Left cardiac atrium (tissue), 4 donors: ENCODE results near the gene LRRC14B. TPM values are rescaled to one million over a fixed set of nuclear protein-coding genes. Genes with fewer than 3 reads are reported as not detected.
A peak's percentile ranks its signal among the peaks of the same experiment; 100 is the strongest.

Experiments used
- ATAC-seq, 2 donors: fragments of 200-7000 bp; cut with Tn5 transposase; one replicate each; pipeline ENCODE4 v1.9.1; 2020; ENCODE audit warnings: mild to moderate bottlenecking in 2 of 2, moderate library complexity in 2 of 2
- DNase-seq: peaks from one replicate; pipeline ENCODE4 v3.0.0-alpha.2; 2020
- intact Hi-C, 2 donors: fragments of 100-400 bp; cut with DNase I; formaldehyde crosslinking; loops; one replicate each; pipeline versions ENCODE4 v1.14.1 to v1.15.1; 2022 to 2023
- total RNA-seq, 2 donors: library from RNA; stranded (reverse); fragmentation: NEBNext Ultra II Directional; extraction: Animal tissue kit (Norgen Biotek cat#: 25700); gene quantifications; one replicate each; pipeline ENCODE4 v1.2.1, GENCODE V29; 2021
- donor health status: DM: no; HTN: yes; CAD: no.
- donor health status: DM: no; HTN: yes; CAD: no; lungs with severe emphysema.
- donor health status: DM: yes; HTN: yes; CAD: no.
- donor health status: Dilated cardiomyopathy.

LRRC14B gene
- total RNA-seq, 2 donors from 2014 or later: 16.5 to 35.9 TPM

- intact Hi-C loops: no loop called here
- ATAC-seq (no peak), DNase-seq (peak; percentile 19)
Observed at GRCh38 chr5:171801-172331, 19.4 kb upstream of the LRRC14B start.

DNA sequence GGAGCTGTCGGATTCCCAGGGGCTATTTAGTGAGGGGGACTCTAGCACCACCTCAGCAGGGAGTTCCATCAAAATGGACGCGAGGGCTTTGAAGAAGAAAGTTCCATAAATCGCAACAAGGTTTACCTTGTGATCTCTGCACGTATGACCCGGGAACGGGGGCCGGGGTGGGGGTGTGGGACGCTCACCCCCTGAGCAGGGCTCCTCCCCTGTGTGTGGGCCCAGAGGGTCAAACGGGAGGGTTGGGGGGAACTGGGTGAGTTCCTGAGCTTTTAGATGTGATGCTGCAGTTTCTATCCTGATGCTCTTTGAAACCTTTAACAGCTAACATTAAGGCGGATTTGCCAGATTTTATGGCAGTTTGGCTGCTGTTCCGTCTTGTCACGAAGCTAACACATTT lies 18.9 kb upstream of the LRRC14B start:
- peak; percentile 10 for DNase-seq
- no peak for ATAC-seq
- intact Hi-C loops: no loop called here

- DNase-seq: peak; percentile 15
- intact Hi-C loops: no loop called here
- ATAC-seq: no peak
Observed at GRCh38 chr5:172841-173251, 18.4 kb upstream of the LRRC14B start.

DNA sequence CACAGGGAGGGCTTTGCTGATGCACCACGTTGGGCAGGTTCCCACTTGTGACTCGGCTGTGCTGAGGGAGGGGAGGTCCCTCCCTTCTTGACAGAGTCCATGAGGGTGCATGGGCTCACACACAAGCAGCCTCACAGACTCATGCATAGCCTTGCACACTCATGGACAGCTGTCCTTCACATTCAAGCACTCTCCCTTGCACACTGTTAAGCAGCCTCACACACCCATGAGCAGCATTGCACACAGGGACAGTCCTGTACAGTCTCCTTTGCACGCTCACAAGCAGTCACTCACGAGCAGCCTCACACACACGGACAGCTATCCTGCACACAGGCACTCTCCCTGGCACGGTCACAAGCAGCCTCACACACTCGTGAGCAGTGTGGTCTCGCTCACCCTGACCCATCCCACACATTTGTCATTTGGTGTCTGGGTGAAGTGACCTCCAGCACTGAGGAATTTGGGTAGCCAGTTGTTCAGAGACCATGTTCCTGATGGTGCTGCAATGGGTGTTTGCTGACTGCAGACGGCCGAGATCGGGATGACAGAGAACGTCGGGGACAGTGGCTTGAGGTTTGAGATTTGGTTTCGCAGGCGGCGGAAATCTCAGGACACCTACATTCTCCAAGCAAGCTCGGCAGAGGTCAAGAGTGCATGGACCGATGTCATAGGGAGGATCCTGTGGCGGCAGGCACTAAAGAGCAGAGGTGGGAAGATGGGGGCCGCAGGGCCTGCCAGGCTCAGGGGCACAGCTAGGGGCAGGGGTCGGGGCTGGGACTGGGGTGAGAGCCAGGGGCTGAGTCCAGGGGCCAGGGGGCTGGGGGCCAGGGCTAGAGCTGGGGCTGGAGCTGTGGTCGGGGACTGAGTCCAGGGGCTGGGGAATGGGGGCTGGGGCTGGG lies 17.7 kb upstream of the LRRC14B start:
- intact Hi-C loops: no loop called here
- DNase-seq (peak; percentile 18), ATAC-seq (no peak)

DNA sequence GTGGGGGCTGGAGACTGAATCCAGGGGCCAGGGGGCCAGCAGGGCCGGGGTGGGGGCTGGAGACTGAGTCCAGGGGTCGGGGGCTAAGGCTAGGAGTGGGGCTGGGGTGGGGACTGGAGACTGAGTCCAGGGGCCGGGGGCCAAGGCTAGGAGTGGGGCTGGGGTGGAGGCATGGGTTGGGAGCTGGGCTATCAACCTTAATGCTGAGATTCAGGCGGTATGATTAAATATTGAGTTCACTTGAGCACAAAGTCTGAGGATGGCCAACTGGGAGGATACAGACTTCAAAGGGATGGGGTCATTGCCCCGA lies 17.0 kb upstream of the LRRC14B start:
- ATAC-seq (no peak), DNase-seq (peak; percentile 1)
- intact Hi-C loops: no loop called here

- intact Hi-C loops: no loop called here
- ATAC-seq: no peak
- DNase-seq: peak; percentile 14
Observed at GRCh38 chr5:174876-175465, 16.3 kb upstream of the LRRC14B start.

GRCh38 chr5:176296-176823 lies 14.9 kb upstream of the LRRC14B start:
- ATAC-seq (no peak), DNase-seq (no peak)
- intact Hi-C loops: no loop called here

DNA sequence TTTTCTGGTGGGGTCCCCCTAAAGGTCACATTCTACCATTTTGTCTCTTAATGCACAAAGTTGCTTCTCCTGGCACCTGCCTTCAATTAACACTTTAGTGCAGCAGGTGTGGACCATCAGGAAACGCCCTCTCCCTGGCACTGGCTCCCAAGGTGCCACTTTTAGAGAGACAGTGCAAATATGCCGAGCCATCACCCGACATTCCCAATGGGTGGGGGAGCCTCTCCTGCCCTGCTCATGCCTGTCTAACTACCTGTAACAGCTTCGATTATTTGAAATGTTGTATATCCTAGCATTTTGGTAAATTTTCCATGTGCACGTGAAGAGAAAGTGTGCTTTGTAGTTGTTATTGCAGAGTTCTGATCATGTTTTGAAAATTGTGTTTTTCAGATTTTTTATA lies 13.2 kb upstream of the LRRC14B start:
- intact Hi-C loops: no loop called here
- ATAC-seq: no peak
- DNase-seq: no peak

GRCh38 chr5:179401-179800 lies 11.9 kb upstream of the LRRC14B start:
- DNase-seq (no peak), ATAC-seq (no peak)
- intact Hi-C loops: no loop called here

- intact Hi-C loops: no loop called here
- no peak for ATAC-seq
- DNase-seq: no peak
Observed at GRCh38 chr5:180286-180918, 10.9 kb upstream of the LRRC14B start.

GRCh38 chr5:181160-181559 lies 10.1 kb upstream of the LRRC14B start:
- intact Hi-C loops: no loop called here
- no peak for DNase-seq

GRCh38 chr5:181566-181965 lies 9.7 kb upstream of the LRRC14B start:
- intact Hi-C loops: no loop called here
- DNase-seq (no peak), ATAC-seq (peak in 1 of 2 donors; percentile 30)

More at GRCh38 chr5:181160-181559, 10.1 kb upstream of the LRRC14B start:
- ATAC-seq: peak in 1 of 2 donors; percentile 18

GRCh38 chr5:182126-182525 lies 9.2 kb upstream of the LRRC14B start:
- DNase-seq: no peak
- ATAC-seq: no peak
- intact Hi-C loops: no loop called here

DNA sequence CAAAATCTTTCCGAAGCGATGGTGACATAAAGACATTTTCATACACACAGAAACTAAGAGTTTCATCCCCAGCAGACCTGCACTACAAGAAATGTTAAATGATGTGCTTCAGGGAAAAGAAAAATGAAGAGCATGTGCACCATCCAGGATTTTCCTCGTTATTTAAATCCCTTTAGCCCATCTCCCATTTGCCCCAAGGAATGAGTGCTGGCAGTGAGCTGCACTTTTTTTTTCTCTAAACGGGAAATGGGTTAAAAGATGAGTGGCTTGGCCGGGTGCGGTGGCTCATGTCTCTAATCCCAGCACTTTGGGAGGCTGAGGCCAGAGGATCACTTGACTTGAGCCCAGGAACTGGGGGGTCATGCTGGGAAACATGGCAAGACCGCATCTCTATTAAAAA lies 6.8 kb upstream of the LRRC14B start:
- peak; percentile 5 for DNase-seq
- intact Hi-C loops: no loop called here
- no peak for ATAC-seq

- DNase-seq (peak; percentile 21), ATAC-seq (no peak)
- intact Hi-C loops: no loop called here
Observed at GRCh38 chr5:185095-186070, 5.9 kb upstream of the LRRC14B start.

- DNase-seq: peak; percentile 13
- intact Hi-C loops: no loop called here
- ATAC-seq: no peak
Observed at GRCh38 chr5:186091-187041, 4.9 kb upstream of the LRRC14B start.

DNA sequence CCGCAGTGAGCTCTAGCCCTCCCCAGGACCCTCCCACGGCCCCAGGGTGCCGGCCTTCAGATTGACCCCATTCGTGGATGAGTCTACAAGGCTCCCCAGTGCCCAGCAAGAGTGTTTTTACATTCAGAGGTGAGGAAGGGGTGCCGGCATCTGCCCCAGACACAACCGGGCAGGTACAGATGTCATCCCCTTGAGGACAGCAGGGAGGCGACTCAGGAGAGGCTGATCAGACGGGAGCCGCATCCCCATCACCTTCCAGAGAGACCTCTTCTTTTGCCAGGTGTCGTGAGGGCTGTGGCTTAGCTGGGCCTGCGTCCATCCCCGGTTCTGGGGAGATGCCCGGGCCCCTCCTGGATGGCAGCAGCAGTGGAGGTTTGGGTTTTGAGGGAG lies 4.3 kb upstream of the LRRC14B start:
- intact Hi-C loops: no loop called here
- DNase-seq: peak; percentile 22
- no peak for ATAC-seq
